Thyroid gland (tissue), 4 donors: ENCODE data around the gene STX1A.

Experiments used
- POLR2A ChIP-seq, 2 donors: fragments of 450-650 bp; IDR thresholded peaks; one replicate each; pipeline ENCODE4 v1.6.1; 2017; ENCODE audit warnings: antibody characterized with exemption in 2 of 2, mild to moderate bottlenecking in 2 of 2, moderate library complexity in 1 of 2
- TF ChIP-seq, protein P1 (sequence below), 6 experiments: fragments of 200-600 bp in 3 of 6; fragments of 450-650 bp in 3 of 6; sonication (generic) in 3 of 6; IDR thresholded peaks; one replicate each; pipeline ENCODE4 v1.5.1; 2016 to 2019; ENCODE audit warnings: antibody characterized with exemption in 6 of 6, mild to moderate bottlenecking in 2 of 6, inconsistent platforms in 1 of 6, moderate library complexity in 1 of 6

DNA sequence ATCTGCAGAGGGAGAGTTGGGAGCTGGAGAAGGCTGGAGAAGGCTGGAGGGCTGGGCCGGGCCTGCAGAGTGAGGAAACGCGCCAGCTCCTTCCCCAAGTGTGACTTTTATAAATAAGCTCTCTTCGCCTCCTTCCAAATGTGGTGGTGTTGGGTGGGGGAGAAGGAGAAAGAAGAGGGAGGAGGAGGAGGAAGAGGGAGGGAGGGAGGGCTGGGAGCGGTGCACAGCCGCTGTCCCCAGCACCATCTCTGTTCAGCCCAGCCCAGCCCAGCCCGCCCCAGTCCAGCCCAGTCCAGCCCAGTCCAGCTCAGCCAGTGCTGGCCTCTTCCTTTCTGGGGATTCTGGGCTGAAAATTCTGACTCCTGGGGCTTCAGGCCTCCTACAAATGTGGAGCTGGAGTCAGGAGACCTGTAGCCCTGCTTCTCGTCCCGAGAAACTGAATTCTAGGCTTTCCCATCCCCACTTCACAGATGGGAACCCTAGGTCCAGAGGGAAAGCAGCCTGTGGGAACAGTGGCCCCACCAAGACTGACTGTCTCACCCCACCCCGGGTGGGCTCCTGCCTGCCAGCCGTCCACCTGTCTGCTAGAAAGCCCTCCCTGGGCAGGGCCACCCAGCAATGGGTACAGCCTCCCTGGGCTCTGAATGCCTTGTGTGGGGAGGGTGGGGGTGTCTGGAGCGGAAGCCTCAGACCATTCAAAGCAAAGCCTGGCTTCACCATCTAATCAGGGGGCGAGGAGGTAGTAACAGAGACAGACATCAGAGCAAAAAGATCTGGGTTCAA lies 2.3 kb downstream of the STX1A start:
- TF ChIP-seq, protein P1, sequence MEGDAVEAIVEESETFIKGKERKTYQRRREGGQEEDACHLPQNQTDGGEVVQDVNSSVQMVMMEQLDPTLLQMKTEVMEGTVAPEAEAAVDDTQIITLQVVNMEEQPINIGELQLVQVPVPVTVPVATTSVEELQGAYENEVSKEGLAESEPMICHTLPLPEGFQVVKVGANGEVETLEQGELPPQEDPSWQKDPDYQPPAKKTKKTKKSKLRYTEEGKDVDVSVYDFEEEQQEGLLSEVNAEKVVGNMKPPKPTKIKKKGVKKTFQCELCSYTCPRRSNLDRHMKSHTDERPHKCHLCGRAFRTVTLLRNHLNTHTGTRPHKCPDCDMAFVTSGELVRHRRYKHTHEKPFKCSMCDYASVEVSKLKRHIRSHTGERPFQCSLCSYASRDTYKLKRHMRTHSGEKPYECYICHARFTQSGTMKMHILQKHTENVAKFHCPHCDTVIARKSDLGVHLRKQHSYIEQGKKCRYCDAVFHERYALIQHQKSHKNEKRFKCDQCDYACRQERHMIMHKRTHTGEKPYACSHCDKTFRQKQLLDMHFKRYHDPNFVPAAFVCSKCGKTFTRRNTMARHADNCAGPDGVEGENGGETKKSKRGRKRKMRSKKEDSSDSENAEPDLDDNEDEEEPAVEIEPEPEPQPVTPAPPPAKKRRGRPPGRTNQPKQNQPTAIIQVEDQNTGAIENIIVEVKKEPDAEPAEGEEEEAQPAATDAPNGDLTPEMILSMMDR (IDR thresholded peaks at IDR 0.05), result no peak
- TF ChIP-seq POLR2A (IDR thresholded peaks at IDR 0.05), result no peak
